ENCODE data around the gene APBA3.

The APBA3 gene

GRCh38 chr19:3788996-3789778, 27.7 kb upstream of the APBA3 start:
- DNase-seq, result no peak

- DNase-seq, result no peak
Observed at GRCh38 chr19:3785938-3786824, 24.7 kb upstream of the APBA3 start, which contains the start of gene MATK. MATK (minus strand) TSS chr19:3786381; CDS start chr19:3785135, 1,246 bp downstream.

GRCh38 chr19:3785451-3785937, 24.0 kb upstream of the APBA3 start:
- DNase-seq, result no peak

GRCh38 chr19:3784607-3785450, 23.3 kb upstream of the APBA3 start:
- no peak for DNase-seq

GRCh38 chr19:3783660-3784584, 22.4 kb upstream of the APBA3 start:
- no peak for DNase-seq

- DNase-seq, result no peak
Observed at GRCh38 chr19:3782903-3783302, 21.4 kb upstream of the APBA3 start.

- no peak for DNase-seq
Observed at GRCh38 chr19:3782330-3782729, 20.8 kb upstream of the APBA3 start.

GRCh38 chr19:3781603-3782002, 20.1 kb upstream of the APBA3 start:
- DNase-seq, result no peak

GRCh38 chr19:3780786-3781304, 19.4 kb upstream of the APBA3 start:
- DNase-seq, result no peak

- no peak for DNase-seq
Observed at GRCh38 chr19:3778899-3779723, 17.6 kb upstream of the APBA3 start.

- no peak for DNase-seq
Observed at GRCh38 chr19:3778104-3778867, 16.8 kb upstream of the APBA3 start.

- no peak for DNase-seq
Observed at GRCh38 chr19:3776479-3777040, 15.1 kb upstream of the APBA3 start.

GRCh38 chr19:3775831-3776230, 14.3 kb upstream of the APBA3 start:
- no peak for DNase-seq

- no peak for DNase-seq
Observed at GRCh38 chr19:3775374-3775711, 13.9 kb upstream of the APBA3 start.

- DNase-seq, result no peak
Observed at GRCh38 chr19:3774621-3775373, 13.3 kb upstream of the APBA3 start.

GRCh38 chr19:3773814-3774515, 12.5 kb upstream of the APBA3 start:
- no peak for DNase-seq

GRCh38 chr19:3771906-3772455, 10.5 kb upstream of the APBA3 start, which contains the start of gene RAX2:
RAX2 (minus strand) TSS chr19:3772228; CDS start chr19:3771742, 486 bp downstream.
- DNase-seq, result no peak
